Stimulated activated CD4-positive, alpha-beta T cell treated with anti-CD3 and anti-CD28 coated beads, Interleukin-1b, Interleukin-23, amount 100 ng/mL, for 24 hours (primary cell): Measurements from ENCODE around the gene DPH6.

Experiments
- DNase-seq, 4 experiments: peaks; one replicate each; pipeline ENCODE4 v3.0.0-alpha.2; 2020; ENCODE audit warnings: low read depth in 4 of 4, low spot score in 1 of 4

DPH6 gene

GRCh38 chr15:35487417-35487816 is 58.5 kb downstream of the DPH6 start:
- no peak for DNase-seq

- DNase-seq: no peak
These were observed 59.7 kb downstream of the DPH6 start for GRCh38 chr15:35486296-35486695.

GRCh38 chr15:35485411-35485810 is 60.6 kb downstream of the DPH6 start:
- no peak for DNase-seq

GRCh38 chr15:35484231-35484945 is 61.6 kb downstream of the DPH6 start:
- DNase-seq: no peak

- DNase-seq: no peak
These were observed 64.0 kb downstream of the DPH6 start for GRCh38 chr15:35481992-35482391.

GRCh38 chr15:35481064-35481463 is 64.9 kb downstream of the DPH6 start:
- DNase-seq: no peak

GRCh38 chr15:35479423-35479822 is 66.5 kb downstream of the DPH6 start:
- no peak for DNase-seq

- DNase-seq: no peak
These were observed 68.4 kb downstream of the DPH6 start for GRCh38 chr15:35477312-35478262.

GRCh38 chr15:35471024-35471423 is 74.9 kb downstream of the DPH6 start:
- DNase-seq: no peak

- DNase-seq: no peak
These were observed 75.5 kb downstream of the DPH6 start for GRCh38 chr15:35470441-35470840.

- no peak for DNase-seq
These were observed 79.5 kb downstream of the DPH6 start for GRCh38 chr15:35466476-35466875.

GRCh38 chr15:35465783-35466182 is 80.2 kb downstream of the DPH6 start:
- DNase-seq: no peak

GRCh38 chr15:35460616-35461015 is 85.3 kb downstream of the DPH6 start:
- DNase-seq: no peak

GRCh38 chr15:35458176-35458856 is 87.6 kb downstream of the DPH6 start:
- DNase-seq: no peak

GRCh38 chr15:35455201-35455600 is 90.8 kb downstream of the DPH6 start:
- no peak for DNase-seq

GRCh38 chr15:35450492-35450891 is 95.5 kb downstream of the DPH6 start:
- DNase-seq: no peak

- DNase-seq: no peak
These were observed 97.7 kb downstream of the DPH6 start for GRCh38 chr15:35448294-35448693.

- DNase-seq: no peak
These were observed 100.1 kb downstream of the DPH6 start for GRCh38 chr15:35445891-35446290.

GRCh38 chr15:35444557-35445204 is 101.3 kb downstream of the DPH6 start:
- no peak for DNase-seq

- DNase-seq: no peak
These were observed 102.6 kb downstream of the DPH6 start for GRCh38 chr15:35443376-35443775.

GRCh38 chr15:35442742-35443141 is 103.2 kb downstream of the DPH6 start:
- DNase-seq: no peak
